GM18909 (cell line): ENCODE measurements around the gene PSMD8.
A peak's percentile ranks its signal among the peaks of the same experiment; 100 is the strongest.
"Not testable (repeated sequence)": the region's sequence is repeated elsewhere in the genome, so short reads cannot be mapped to it uniquely, and the experiment has no call there.

Experiments
- ATAC-seq: cut with Tn5 transposase; IDR thresholded peaks from one replicate; pipeline ENCODE4 v1.9.1; 2021; ENCODE audit warnings: mild to moderate bottlenecking; ENCODE audit not compliant: unreplicated experiment, poor library complexity

Gene PSMD8

DNA sequence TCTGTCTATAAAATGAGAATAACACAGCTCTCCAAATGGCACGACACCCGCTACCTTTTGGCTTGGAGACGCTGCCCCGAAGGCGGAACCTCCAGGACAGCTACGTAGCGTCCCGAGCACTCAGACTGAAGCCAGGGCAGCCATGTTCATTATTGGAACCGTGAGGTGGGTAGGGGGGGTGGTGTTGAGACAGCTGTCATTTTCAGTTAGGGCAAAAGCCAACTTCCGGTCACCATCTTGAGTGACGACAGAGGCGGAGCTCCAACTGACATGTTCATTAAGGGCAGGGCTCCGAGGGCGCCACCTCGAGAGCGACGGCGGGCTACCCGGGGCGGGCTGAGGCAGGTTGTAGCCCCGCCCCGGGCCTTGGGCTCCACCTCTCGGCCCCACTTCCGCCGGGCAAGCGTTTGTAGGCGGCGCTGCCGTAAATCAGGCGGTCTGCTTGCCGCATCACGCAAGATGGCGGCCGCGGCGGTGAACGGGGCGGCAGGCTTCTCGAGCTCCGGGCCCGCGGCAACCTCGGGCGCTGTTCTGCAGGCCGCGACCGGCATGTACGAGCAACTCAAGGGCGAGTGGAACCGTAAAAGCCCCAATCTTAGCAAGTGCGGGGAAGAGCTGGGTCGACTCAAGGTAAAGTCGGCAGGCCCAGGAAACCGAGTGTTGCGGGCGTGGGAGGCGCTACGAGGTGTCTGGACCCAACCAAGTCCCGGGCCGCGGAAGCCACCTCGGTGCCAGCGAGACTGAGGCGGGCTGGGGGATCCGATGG is at the start of gene PSMD8:
Gene PSMD8, plus strand, starts transcription at position 240 of the 766 bp plus-strand sequence. Its CDS starts 31 bp downstream, at position 271.
- ATAC-seq: peak; percentile 95

DNA sequence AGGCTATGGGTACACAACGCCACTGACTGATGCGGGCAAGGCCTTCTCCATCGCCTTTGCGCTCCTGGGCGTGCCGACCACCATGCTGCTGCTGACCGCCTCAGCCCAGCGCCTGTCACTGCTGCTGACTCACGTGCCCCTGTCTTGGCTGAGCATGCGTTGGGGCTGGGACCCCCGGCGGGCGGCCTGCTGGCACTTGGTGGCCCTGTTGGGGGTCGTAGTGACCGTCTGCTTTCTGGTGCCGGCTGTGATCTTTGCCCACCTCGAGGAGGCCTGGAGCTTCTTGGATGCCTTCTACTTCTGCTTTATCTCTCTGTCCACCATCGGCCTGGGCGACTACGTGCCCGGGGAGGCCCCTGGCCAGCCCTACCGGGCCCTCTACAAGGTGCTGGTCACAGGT is 47.8 kb upstream of the PSMD8 start:
- no peak for ATAC-seq

DNA sequence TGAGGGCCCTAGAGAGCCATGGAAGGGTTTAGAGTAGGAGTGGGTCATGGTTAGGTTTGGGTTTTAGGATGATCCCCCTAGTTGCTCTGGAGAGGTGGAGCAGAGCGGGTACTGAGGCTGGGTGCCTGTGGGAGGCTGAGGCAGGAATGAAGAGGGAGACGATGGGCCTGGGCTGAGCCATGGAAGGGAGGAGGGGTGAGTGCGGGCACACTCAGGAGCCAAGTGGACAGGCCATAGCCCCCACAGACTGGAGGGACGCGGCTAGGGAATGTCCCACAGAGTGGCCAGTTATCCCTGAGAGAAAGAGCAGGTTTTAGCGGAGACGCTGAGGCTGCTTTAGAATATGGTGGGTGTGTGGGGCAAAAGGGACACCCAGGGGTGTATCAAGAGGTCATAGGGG is 44.7 kb upstream of the PSMD8 start:
- no peak for ATAC-seq

DNA sequence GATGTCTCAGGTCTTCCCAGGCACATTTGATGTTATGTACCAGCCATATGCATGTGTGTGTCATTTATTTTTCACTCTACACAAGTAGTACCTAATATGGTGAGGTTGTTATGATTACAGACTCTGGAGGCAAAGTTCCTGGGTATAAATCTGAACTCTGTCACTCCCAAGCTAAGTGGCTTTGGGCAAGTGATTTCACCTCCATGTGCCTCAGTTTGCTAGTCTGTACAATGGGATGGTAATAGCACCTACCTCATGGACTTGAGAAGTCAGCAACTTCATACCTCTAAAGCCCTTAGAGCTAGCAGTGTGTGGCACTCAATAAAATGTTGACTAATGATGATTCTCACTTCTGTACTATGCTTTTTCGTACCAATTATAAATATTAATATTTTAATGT is 42.6 kb upstream of the PSMD8 start:
- ATAC-seq: no peak

DNA sequence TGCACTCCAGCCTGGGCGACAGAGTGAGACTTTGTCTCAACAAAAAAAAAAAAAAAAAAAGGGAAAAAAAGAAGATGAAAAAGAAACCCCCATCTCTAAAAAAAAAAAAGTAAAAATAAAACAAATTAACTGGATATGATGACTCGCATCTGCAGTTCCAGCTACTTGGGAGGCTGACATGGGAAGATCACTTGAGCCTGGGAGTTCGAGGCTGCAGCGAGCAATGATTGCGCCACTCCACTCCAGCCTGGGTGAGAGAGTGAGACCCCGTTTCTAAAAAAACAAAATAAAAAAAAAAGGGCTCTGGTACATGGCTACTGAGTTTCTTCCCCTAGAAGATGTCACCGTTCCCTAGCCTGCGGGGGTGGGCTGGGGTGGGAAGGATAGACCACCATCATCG is 41.1 kb upstream of the PSMD8 start:
- no peak for ATAC-seq

DNA sequence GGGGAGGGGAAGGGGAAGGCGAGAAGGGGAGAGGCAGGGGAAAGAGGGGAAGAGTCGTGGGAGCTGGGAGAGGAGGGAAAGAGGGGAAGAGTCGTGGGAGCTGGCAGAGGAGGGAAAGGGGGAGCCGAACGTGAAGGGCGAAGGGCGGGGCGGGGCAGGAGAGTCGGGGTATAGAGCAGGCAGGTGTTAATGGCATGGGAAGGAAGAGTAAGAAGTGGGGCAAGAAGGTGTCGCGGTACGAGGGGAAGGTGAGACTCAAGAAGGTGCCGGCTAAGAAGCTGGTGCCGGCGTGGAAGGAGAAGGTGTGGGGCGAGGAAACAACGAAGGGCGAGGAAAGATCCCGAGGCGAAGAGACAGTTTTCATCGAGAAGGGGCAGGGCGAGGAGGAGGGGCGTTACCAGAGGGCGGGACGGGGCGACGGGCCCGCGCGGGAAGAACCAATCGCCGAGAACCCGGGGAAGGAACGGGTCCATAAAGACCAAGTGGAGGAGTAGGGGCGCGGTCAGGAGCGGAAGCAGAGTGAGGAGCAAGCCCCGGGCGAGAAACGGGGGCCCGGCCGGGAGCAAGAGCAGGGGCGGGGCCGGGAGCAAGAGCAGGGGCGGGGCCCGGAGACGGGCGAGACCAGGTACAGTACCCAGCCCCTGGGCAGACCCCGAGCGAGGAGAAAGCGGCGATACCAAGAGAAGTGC is 38.3 kb upstream of the PSMD8 start:
- peak; percentile 72 for ATAC-seq

DNA sequence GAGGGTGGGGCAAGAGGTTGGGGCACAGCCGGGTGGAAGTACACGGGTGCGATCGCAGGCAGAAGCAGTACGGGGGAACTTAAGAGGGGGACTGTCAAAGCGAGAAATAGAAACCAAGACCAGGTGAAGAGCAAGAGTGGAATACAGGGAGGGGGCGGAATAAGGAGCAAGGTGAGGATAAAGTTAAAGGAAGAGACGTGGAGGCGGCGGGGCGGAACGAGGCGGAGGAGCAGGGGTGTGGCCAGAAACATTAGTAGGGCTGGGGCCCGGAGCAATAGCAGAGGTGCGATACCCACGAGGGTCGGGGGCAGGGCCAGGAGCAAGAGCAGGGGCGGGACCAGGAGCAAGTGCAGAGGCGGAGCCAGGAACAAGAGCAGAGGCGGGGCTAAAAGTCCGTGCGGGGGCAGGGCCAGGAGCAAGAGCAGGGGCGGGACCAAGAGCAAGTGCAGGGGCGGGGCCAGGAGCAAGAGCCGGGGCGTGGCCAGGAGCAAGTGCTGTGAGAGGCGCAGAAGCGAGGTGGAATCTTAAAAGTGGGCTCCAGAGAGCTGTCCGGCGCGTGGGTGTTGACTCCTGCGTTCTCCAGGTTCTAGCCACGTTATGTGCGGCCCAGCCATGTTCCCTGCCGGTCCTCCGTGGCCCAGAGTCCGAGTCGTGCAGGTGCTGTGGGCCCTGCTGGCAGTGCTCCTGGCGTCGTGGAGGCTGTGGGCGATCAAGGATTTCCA is 37.6 kb upstream of the PSMD8 start:
- peak; percentile 55 for ATAC-seq

DNA sequence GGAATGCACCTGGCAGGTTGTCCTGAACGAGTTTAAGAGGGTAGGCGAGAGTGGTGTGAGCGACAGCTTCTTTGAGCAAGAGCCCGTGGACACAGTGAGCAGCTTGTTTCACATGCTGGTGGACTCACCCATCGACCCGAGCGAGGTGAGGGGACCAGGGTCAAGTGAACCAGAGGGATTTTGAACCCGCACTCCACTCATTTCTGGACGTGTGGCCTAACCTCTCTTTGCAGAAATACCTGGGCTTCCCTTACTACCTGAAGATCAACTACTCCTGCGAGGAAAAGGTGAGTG is 37.1 kb upstream of the PSMD8 start:
- no peak for ATAC-seq

DNA sequence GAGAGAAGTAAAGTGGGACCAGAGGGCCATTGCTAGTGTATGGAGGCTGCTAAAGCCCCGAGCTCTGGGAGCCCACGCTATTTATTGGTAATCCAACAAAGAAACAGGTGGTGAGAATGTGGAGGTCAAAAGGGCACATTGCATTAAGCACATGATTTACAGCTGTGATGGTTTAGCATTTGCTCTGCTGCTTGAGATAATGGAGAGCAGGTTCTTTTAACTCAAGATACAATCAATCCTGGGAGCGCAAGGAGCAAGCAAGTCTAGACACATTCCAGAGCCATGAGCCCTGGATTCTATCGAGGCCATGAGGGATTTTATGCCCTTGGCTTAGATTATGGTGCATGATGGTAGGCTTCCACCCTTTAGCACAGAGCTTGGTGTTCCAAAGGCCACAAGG is 35.4 kb upstream of the PSMD8 start:
- ATAC-seq: not testable (repeated sequence)

DNA sequence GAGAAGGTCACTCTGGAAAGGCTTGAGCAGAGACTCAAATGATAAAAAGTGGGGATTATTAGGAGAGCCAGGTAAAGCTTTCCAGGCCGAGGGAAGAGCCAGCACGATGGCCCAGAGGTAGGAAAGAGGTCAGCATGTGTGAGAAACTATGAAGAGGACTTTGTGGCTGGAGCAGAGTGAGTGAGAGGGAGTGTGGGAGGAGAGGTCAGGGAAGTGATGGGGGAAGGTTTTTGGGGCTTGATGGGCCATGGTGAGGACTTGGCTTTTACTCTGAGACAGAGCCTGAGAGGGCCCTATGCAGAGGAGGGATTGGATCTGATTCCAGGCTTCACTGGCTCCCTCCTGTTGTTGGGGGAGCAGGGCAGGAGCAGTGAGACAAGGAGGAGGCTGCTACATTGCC is 33.4 kb upstream of the PSMD8 start:
- no peak for ATAC-seq

DNA sequence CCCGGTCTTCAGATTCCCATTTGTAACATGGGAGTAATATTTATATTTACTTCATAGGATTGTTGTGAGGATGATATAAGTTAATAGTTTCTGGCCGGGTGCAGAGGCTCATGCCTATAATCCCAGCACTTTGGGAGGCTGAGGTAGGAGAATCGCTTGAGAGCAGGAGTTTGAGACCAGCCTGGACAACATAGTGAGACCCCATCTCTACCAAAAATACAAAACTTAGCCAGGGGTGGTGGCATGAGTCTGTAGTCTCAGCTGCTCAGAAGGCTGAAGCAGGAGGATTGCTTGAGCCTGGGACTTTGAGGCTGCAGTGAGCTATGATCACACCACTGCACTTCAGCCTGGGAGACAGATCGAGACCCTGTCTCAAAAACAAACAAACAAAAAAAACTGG is 27.5 kb upstream of the PSMD8 start:
- no peak for ATAC-seq

DNA sequence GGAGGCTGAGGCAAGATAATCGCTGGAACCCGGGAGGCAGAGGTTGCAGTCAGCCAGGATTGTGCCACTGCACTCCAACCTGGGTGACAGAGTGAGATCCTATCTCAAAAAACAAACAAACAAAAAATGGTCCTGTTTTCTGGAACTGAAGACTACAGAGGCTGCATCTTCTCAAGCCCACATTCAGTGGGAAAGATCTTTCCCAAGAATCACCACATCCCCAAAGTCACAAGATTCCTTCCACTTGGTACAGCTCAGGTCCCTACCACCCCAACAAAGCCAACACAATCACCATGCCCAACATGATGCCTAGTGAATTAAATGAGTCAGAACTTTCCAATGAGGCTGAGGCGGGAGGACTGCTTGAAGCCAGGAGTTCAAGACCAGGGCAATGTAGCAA is 23.5 kb upstream of the PSMD8 start:
- ATAC-seq: no peak

DNA sequence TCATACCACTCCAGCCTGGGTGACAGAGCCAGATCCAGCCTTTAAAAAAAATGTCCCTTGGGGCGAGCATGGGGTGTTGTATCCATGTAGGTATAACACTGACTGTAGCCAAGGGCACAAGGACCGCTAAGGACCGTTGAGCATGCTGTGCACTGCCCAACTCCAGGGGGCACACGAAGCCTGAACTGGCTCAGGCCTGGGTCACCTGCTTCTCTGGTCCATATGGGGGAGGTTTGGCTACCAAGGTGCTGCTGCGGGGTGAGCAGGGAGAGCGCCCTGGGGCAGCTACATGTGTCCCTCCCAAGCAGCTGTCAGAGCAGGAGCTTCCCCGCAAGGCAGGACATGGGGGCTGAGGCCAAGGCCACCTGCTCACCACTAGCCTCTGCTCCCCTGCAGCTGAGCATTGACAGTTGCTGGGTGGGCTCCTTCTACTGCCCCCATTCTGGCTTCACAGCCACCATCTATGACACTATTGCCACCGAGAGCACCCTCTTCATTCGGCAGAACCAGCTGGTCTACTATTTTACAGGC is 22.4 kb upstream of the PSMD8 start:
- ATAC-seq: no peak

DNA sequence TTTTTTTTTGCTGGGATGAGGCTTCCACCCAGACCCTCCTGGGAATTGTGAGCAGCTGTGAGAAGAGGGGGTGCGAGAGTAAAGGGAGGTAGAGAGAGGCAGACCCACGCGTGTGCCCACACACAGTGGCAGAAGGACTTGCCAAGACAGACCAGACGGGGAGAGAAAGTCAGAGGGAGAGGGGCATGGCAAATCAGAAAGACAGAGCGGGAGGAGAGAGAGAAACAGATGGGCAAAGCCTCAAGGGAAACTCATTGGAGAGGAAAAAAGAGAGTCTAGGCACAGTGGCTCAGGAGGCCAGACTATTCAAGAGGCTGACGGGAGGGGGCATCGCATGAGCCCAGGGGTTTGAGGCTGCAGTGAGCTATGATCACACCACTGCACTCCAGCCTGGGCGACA is 21.8 kb upstream of the PSMD8 start:
- no peak for ATAC-seq

DNA sequence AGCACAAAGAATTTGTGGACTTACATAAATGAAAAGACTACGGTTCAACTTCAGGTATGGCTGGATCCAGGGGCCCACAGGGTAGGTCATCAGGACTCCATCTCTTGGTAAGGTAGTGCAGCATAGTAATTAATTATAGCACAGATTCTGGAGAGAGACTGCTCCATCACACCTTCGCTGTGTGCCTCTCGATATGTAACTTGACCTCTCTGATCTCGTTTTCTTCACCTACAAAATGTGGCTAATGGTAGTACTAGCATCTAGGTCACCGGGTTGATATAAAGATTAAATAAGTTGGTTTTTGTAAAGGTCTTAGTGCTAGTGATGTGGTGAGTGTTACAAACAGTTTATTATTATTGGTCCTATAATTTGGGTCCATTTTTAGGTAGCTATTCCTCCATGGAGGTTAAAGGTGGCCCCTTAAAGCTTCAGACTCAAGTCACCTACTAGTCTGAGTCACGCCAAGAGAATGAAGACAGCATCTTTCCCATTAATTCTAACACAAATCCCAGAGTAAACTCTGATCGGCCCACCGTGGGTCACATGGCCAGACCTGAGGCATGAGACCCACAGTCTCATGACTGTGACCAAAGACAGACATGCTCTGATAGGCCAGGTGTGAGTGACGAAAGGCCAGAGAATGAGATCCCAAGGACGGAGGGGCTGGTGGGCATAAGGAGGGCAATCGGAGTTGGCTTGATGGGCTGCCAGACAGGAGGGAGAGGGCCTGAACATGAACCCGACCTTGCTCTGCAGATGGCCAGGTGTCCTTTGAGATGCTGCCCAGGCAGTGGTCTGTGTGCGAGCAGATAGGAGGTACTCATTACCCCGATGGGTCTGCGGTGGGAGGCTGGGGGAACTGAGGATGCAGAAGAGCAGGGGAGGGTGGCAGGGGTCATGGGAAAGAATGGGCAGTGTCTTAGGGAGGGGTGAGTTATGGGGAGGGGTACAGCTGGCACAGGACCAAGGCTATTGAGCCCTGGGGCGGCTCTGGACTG is 18.3 kb upstream of the PSMD8 start:
- ATAC-seq: no peak

DNA sequence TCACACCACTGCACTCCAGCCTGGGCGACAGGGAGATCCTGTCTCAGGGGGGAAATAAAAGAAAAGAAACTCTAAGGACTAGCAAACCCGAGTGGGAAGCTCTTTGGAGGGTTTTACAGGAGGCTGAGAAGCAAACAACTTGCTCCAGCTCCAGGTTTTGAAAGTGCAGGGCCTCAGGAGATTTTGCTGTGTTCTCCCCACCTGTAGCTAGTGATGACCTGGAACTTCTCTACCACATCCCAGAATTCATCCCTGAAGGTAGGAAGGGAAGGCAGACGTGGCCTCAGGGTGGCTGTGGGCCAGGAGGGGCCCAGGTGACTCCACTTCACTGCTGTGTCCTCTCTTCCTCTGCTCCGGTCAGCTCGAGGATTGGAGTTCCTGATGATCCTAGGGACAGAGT is 16.3 kb upstream of the PSMD8 start:
- no peak for ATAC-seq

DNA sequence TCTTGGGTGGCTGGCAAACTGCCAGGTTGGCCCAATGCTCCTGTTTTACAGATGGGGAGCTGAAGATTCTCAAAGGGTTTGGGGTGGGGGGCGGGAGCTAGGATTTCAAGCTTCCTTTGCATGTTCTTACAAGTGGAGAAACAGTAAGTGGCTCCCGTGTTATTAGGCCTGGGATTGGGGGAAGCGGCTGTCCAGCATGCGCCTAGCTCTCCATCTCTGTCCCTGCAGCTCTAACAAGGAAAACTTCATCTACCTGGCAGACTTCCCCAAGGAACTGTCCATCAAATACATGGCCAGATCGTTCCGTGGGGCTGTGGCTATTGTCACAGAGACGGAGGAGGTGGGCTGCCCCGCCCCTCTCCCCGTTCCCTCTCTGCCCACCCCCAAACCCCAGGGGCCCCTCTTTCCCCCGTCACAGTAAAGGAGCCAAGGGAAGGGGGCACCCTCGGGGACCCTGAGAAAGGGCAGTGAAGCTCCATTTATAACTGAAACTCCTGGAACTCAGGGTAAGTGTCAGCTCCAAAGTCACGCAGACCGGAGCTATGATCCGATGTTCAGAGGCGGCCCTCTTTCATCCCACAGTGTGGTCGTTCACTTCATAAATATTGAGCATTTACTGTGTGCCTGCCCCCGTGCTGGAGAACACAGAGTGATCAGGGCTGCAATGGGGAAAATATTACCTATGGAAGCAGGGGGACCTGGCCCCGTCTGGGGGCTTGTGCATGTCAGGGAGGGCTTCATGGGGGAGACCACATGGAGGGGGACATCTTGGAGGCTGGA is 14.9 kb upstream of the PSMD8 start:
- ATAC-seq: no peak

DNA sequence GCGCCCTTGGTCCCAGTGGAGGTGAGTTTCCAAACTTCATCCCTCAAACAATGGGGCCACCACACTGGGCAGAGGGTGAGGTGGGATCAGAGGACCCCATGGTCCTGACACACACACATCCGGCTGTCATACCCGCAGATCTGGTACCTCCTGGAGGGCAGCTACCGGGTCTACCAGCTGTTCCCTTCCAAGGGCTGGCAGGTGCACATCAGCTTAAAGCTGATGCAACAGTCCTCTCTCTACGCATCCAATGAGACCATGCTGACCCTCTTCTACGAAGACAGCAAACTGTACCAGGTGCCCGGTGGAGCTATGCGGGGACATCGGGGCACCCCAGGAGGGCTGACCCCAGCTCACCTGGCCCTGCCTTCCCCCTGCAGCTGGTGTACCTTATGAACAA is 14.0 kb upstream of the PSMD8 start:
- no peak for ATAC-seq

DNA sequence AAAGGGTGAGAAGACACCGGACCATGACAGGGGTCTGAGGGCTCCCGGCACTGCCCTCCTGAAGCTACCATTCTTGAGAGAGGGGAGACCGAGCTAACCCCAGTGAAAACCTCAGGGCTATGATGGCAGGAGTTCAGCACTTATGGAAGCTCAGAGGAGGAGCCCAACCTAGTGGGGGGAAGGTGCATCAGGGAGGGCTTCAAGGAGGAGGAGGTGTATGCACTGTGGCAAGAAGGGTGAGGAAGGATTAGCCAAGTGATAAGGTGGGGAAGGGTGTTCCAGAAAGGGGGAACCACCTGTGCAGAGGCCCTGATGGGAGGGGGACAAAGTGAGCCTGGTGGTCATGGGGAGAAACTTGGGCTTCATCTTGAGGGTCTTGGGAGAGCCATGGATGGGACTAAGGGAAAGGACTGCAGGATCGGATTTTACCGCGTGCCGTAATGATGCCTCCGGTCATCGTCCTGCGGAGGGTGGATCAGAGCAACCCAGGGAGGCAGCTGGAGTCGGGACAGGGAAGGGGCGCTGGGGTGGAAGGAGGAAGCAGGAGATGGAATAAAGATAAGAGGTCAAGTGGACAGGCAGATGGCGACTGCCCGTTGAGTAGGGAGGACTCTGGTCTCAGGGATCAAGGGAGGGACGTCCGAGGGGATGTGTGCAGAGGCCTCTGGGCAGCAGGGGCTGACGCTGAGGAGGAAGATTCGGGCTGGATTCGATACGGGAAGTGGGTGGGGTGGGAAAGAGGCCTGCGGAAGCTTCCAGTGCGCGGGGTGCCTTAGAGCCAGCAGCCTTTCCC is 13.3 kb upstream of the PSMD8 start:
- no peak for ATAC-seq
